ENCODE measurements around the gene KCNAB2.

KCNAB2 gene

DNA sequence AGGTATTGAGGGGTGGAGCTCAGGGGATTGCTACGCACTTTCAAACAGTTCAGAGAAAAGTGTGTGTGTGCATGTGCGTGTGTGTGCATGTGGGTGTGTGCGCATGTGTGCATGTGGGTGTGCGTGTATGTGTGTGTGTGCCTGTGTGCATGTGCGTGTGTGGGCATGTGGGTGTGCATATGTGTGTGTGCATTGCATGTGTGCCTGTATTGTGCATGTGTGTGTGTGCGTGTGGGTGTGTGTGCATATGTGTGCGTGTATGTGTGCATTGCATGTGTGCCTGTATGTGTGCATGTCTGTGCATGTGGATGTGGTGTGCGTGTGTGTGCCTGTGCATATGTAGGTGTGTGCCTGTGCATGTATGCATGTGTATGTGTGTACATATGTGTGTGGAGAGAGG lies 12.6 kb upstream of the KCNAB2 start:
- no peak for DNase-seq (ENCODE audit: low spot score)

DNA sequence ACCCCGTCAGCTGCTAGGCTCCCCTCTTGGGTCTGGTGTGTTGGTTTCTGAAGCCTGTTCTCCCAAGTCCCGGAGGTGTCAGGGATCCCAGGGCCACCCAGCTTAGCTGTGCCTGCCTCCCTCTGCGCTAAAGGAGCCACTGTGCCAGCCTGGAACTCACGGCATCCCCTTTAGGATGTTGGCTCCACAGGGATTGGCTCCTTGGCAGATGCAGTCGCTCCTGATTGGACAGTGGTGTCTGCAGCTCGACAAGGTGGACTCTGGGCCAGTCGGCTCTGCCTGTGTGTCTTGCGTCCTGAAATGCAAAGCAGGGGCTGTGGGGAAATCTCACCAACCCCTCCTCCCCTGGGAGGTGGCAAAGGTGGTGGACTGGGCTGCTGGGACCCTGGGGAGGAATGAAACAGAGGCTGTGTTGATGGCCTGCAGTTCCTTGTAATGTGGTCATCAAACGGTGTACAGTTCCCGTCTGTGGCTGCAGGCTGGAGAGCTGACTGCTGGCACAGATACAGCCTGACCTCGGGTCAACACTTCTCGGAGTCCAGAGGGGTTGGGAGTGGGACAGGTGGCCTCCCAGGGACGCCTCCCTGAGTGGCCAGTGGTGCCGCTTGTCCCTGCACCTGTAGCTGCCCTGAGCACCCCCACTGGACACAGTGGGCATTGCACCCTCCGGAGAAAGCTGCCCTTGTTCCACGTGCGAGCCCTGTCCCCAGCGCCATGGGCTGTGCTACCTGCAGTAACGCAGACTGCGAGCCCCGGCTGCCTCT lies 11.5 kb upstream of the KCNAB2 start:
- DNase-seq (ENCODE audit: low spot score) = peak; percentile 82

- no peak for DNase-seq (ENCODE audit: low spot score)
Observed at GRCh38 chr1:6034750-6035096, 11.0 kb upstream of the KCNAB2 start.

GRCh38 chr1:6035303-6035702 lies 10.4 kb upstream of the KCNAB2 start:
- no peak for DNase-seq (ENCODE audit: low spot score)

- DNase-seq (ENCODE audit: low spot score) = no peak
Observed at GRCh38 chr1:6035719-6036118, 10.0 kb upstream of the KCNAB2 start.

- DNase-seq (ENCODE audit: low spot score) = peak; percentile 59
Observed at GRCh38 chr1:6037338-6037762, 8.3 kb upstream of the KCNAB2 start.

- no peak for DNase-seq (ENCODE audit: low spot score)
Observed at GRCh38 chr1:6038603-6039002, 7.1 kb upstream of the KCNAB2 start.

GRCh38 chr1:6039031-6039430 lies 6.7 kb upstream of the KCNAB2 start:
- DNase-seq (ENCODE audit: low spot score) = no peak

DNA sequence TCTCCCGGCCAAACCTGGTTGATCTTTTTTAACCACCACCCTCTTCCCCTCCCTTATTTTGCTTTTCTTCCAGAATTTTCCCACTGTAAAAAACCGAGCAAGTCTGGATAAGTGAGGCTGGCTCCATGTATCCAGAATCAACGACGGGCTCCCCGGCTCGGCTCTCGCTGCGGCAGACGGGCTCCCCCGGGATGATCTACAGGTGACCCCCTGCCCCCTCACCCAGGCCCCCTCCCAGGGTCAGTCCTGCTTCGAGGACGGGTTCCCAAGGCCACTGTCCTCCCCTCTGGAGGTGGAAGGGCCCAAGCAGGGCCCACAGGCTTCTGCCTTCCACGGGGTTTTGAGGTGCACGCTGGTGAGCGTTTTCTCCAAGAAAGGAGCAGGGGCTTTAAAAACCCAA lies 5.2 kb upstream of the KCNAB2 start:
- no peak for DNase-seq (ENCODE audit: low spot score)

GRCh38 chr1:6040861-6041415 lies 4.8 kb upstream of the KCNAB2 start:
- DNase-seq (ENCODE audit: low spot score) = no peak

DNA sequence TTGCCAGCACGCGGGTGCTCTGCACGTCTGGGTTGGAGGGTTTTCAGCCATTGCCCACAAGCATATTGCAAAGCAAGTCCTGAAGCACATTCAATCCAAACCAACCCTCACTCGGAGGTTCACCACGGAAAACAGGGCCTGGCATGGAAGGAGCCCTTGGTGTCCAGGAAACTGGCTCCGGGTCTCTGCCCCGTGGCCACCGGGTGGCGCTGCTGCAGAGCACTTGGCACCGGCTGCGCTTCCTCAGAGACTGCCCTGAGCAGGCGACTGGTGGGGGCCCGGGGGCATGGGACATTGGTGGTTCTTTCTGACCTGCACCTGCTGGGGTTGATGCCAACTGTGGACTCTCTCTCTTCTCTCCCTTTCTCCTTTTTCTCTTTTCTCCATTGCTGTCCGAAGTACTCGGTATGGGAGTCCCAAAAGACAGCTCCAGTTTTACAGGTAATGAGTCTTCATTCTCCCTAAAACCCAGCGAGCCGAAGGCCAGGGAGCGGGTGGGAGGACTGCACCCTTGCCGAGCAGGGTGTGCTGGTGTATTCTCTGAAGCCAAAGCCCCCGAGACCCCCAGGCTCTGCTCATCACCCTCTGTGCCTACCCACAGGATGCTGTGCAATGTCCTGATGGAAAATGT lies 4.1 kb upstream of the KCNAB2 start:
- DNase-seq (ENCODE audit: low spot score) = peak; percentile 83

GRCh38 chr1:6043561-6043960 lies 2.1 kb upstream of the KCNAB2 start:
- DNase-seq (ENCODE audit: low spot score) = no peak

- no peak for DNase-seq (ENCODE audit: low spot score)
Observed at GRCh38 chr1:6044481-6045109, 1.1 kb upstream of the KCNAB2 start.

- DNase-seq (ENCODE audit: low spot score) = no peak
Observed at GRCh38 chr1:6045110-6045502, 582 bp upstream of the KCNAB2 start.

DNA sequence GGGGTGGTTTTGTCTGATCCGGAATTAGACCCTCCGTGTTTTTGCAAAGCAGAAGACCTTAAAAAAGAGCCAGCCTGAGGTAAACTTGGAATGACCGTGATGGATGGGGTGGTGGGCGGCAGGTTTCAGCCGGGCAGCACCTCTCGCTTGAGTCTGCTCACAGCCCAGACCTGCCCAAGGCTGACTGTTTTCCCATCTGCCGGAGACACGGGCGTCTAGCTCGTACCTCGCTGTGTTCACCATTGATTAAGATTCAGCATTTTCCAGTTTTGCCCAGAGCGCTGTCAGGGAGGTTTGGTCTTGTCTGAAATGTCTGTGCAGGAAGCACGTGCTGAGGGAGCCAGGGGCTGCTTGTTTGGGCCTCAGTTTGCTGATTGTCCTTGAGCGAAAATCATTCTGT lies 591 bp downstream of the KCNAB2 start:
- no peak for DNase-seq (ENCODE audit: low spot score)

GRCh38 chr1:6048179-6048867 lies 2.6 kb downstream of the KCNAB2 start:
- no peak for DNase-seq (ENCODE audit: low spot score)

- DNase-seq (ENCODE audit: low spot score) = no peak
Observed at GRCh38 chr1:6049419-6049818, 3.7 kb downstream of the KCNAB2 start.

- DNase-seq (ENCODE audit: low spot score) = no peak
Observed at GRCh38 chr1:6051423-6051822, 5.7 kb downstream of the KCNAB2 start.

DNA sequence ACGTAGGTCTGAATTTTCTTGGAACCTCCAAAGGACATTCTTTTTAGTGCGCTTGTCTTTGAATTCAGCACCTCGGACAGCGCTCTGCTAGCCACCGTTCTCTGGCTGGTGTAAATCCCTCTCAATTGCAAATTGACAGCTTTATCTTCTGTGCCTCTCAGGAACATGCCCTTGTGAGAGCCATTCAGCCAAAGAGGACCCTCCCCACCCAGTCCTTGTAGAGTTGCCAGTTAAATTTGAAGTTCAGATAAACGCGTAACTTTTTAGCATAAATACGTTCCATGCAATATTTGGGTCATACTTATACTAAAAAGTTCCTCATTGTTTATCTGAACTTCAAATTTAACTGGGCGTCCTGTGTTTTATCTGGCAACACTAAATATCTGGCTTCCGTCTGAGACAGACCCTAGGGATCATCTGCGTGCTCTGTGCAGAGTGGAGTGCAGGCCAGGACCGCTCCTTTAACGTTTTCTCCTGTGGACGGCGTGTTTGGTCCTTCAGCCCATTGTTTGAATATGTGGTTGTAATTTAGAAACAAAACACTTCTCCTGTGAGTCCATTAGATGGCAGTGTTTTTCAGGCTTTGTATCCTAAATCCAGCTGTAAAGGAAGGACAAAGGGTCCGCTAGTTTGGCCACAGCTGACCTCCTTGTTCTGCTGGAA lies 7.0 kb downstream of the KCNAB2 start:
- DNase-seq (ENCODE audit: low spot score) = peak; percentile 80

DNA sequence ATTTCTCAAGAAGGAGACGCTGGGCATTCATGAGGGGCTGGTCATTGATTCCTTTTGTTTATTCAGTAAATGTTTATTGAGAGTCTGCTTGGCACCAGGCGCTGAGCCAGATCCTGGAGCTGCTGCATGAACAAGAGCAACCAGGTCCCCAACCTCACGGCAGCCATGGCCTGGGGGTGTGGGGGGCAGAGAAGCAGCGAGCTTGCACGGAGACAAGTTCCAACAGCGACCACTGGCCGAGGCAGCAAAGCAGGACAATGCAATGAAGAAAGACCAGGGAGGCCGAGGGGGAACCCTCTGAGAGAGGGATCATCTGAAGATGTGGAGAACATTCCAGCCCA lies 7.5 kb downstream of the KCNAB2 start:
- no peak for DNase-seq (ENCODE audit: low spot score)

DNA sequence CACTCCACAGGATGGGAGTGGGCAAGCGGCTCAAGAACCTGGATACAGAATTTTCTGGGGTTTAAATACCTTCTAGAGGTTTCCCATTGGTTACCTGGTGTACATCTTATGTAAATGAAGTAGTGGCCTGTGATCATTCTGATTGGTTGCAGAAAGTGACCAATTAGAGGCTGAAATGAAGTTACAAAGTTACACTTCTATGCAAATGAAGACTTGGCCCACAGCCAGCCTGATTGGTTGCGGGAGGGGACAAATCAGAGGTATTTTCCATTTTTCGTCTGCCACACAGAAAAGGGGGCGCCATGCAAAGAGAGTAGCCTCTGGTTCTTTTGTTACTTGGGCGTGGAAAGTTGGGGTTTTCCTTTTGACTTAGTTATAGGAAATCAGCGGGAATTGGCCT lies 8.9 kb downstream of the KCNAB2 start:
- no peak for DNase-seq (ENCODE audit: low spot score)

GRCh38 chr1:6056572-6056948 lies 10.9 kb downstream of the KCNAB2 start:
- no peak for DNase-seq (ENCODE audit: low spot score)
